ENCODE measurements around the gene FMN1.

Gene FMN1

GRCh38 chr15:32878869-32879805, 315.4 kb downstream of the FMN1 start:
- CTCF ChIA-PET = interaction anchor here (1.0 to 1.3 kb wide), 5 partner anchors 14 to 115 kb away, joined by 3 to 4 read pairs (median 3); no protein-coding TSS in a partner anchor

DNA sequence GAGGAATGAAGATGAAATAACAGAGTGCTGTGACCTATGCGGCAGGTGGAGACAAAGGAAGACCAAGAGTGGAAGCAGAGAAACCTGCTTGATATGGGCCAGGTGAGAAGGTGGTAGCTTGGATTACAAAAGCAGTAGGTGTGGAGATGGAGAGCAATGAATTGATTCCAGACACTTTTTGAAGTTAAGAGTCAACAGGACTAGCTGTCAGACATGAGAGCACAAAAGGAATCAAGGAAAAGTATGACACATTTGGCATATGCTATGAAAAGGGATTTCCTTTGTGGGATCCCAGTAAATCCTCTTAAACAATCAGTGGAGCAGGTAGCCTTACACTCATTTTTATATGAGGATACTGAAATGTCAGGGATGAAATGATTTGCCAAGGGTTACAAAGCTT, 316.2 kb downstream of the FMN1 start:
- no peak for DNase-seq (ENCODE audit: low read depth, low spot score)
- H3K4me3 ChIP-seq (ENCODE audit: low read depth, low read length) = no peak overlapping the region
- no peak for TF ChIP-seq CTCF (IDR thresholded peaks at IDR 0.05; ENCODE audit: insufficient read depth, low read length, missing control alignments)
- ChIA-PET CTCF (interaction anchor here (1.1 to 1.4 kb wide), 5 partner anchors 14 to 116 kb away, joined by 3 to 4 read pairs (median 3); no protein-coding TSS in a partner anchor), POLR2A (no interaction called here)

More at GRCh38 chr15:32878869-32879805, 315.4 kb downstream of the FMN1 start:
- POLR2A ChIA-PET = no interaction called here
- TF ChIP-seq CTCF (IDR thresholded peaks at IDR 0.05; ENCODE audit: insufficient read depth, low read length, missing control alignments) = no peak
- no peak overlapping the region for H3K4me3 ChIP-seq (ENCODE audit: low read depth, low read length)
- no peak for DNase-seq (ENCODE audit: low read depth, low spot score)

- no peak overlapping the region for H3K4me3 ChIP-seq (ENCODE audit: low read depth, low read length)
- DNase-seq (ENCODE audit: low read depth, low spot score) = no peak
- ChIA-PET CTCF (interaction anchor here (0.7 to 1.4 kb wide), 5 partner anchors 26 to 71 kb away, joined by 3 read pairs; no protein-coding TSS in a partner anchor), POLR2A (no interaction called here)
- no peak for TF ChIP-seq CTCF (IDR thresholded peaks at IDR 0.05; ENCODE audit: insufficient read depth, low read length, missing control alignments)
Observed at GRCh38 chr15:32877252-32878019, 317.1 kb downstream of the FMN1 start.

DNA sequence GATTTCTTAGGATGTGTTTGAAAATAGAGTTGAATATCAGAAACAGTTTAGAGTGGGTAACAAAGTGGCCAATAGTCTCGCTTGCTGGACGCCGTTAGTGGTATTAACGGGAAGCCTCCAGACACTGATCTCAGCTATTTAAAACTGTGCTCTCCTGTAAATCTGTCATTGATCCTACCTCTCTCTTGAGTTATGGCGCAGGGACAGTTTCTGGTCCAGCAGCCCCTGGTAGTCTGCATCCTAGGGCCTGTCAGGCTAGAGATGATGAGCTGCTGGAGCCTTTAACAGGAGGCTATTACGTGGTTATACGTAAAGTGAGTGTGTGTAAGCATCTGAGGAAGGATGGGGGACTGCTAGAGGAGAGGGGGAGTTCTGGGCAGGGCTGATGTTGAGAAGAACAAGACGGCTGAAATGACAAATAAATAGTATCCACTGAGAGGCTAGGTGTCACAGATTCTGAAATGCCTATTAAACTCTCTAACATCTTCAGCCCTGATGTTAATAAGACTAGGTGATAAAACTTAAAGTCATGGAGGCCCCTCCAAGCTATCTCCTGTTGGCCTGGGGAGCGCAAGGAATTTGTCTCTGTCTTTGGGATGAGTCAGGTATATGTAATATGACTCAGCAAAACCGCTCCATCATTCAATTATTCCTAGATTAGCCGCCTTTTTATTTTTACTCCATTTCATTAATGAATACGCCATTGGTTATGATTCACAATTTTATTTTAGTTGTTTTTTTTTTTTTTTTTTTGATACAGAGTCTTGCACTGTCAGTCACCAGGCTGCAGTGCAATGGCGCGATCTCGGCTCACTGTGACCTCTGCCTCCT, 321.0 kb downstream of the FMN1 start:
- CTCF ChIA-PET = interaction anchor here (0.6 to 1.0 kb wide), 4 partner anchors 12 to 190 kb away, joined by 3 to 5 read pairs (median 3); no protein-coding TSS in a partner anchor
- no peak for TF ChIP-seq CTCF (IDR thresholded peaks at IDR 0.05; ENCODE audit: insufficient read depth, low read length, missing control alignments)
- DNase-seq (ENCODE audit: low read depth, low spot score) = no peak
- no peak overlapping the region for H3K4me3 ChIP-seq (ENCODE audit: low read depth, low read length)
- POLR2A ChIA-PET = no interaction called here

GRCh38 chr15:32872621-32873283, 321.8 kb downstream of the FMN1 start:
- CTCF ChIA-PET = interaction anchor here (0.6 to 1.7 kb wide), 4 partner anchors 29 to 211 kb away, joined by 3 to 5 read pairs (median 4); no protein-coding TSS in a partner anchor
- POLR2A ChIA-PET = interaction anchor here (0.9 kb wide), 1 partner anchor 17 kb away, joined by 3 read pairs; no protein-coding TSS in a partner anchor

More at GRCh38 chr15:32872621-32873283, 321.8 kb downstream of the FMN1 start:
- H3K4me3 ChIP-seq (ENCODE audit: low read depth, low read length) = no peak overlapping the region
- no peak for DNase-seq (ENCODE audit: low read depth, low spot score)
- no peak for TF ChIP-seq CTCF (IDR thresholded peaks at IDR 0.05; ENCODE audit: insufficient read depth, low read length, missing control alignments)
